Peyer's patch (tissue), 4 donors: ENCODE measurements around the gene FILIP1.

Experiments used
- CTCF ChIP-seq, 6 experiments: fragments of 450-650 bp in 4 of 6; fragments of 200-600 bp in 2 of 6; sonication (generic) in 1 of 6; IDR thresholded peaks; one replicate each; pipeline ENCODE4 v1.5.1; 2017 to 2019; ENCODE audit warnings: antibody characterized with exemption in 6 of 6, mild to moderate bottlenecking in 3 of 6, moderate library complexity in 1 of 6
- POLR2A ChIP-seq, 2 donors: fragments of 450-650 bp; IDR thresholded peaks; one replicate each; pipeline ENCODE4 v1.5.1; 2017; ENCODE audit warnings: antibody characterized with exemption in 2 of 2, mild to moderate bottlenecking in 2 of 2, moderate library complexity in 2 of 2

GRCh38 chr6:75505424-75505823 is 11.8 kb upstream of the FILIP1 start:
- TF ChIP-seq CTCF (IDR thresholded peaks at IDR 0.05) (no peak), POLR2A (IDR thresholded peaks at IDR 0.05) (no peak)
